Pulmonary artery endothelial cell (primary cell): ENCODE measurements around the gene HHAT. TPM values are rescaled to one million over a fixed set of nuclear protein-coding genes. Genes with fewer than 3 reads are reported as not detected.

Experiments used
- DNase-seq: peaks from one replicate; pipeline ENCODE4 v3.0.0-alpha.2; 2011; ENCODE audit warnings: low read depth, low spot score
- total RNA-seq: library from RNA; depleted of rRNA; stranded (reverse); fragments of >200 nt; gene quantifications from 2 replicates; pipeline ENCODE4 v1.2.3, GENCODE V29; 2014

HHAT gene
- total RNA-seq, 1 donor from 2014 or later: 1.6 TPM

DNA sequence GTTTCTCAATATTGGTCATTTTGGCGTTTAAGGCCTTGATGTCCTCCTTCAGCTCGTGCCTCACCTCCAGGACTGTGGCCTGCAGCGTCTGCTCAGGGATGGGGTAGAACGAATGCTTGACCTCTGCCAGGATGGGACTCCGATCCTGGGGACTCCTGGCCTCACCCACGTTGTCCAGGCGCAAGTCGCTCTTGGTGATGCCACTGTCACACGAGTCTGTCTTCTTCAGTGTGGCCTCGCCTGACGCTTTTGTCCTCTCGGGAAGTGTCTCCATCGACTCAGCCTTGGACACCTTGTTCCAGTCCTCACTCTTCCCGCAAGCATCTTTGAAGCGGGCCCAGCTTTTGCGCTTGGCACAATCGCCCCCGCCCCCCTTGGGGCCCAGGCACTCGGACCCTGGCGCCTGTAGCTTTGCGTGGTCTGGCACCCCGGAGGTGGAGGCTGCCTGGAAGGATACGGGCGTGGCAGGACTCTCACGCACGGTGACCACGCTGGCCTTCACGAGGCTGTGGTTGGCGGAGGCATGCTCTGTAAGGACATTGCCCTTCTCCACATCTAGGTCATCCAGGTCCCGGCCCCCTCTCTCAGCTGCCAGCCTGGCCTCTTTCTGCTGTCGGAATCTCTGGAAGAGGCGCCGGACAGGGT, 354.8 kb downstream of the HHAT start:
- no peak for DNase-seq

DNA sequence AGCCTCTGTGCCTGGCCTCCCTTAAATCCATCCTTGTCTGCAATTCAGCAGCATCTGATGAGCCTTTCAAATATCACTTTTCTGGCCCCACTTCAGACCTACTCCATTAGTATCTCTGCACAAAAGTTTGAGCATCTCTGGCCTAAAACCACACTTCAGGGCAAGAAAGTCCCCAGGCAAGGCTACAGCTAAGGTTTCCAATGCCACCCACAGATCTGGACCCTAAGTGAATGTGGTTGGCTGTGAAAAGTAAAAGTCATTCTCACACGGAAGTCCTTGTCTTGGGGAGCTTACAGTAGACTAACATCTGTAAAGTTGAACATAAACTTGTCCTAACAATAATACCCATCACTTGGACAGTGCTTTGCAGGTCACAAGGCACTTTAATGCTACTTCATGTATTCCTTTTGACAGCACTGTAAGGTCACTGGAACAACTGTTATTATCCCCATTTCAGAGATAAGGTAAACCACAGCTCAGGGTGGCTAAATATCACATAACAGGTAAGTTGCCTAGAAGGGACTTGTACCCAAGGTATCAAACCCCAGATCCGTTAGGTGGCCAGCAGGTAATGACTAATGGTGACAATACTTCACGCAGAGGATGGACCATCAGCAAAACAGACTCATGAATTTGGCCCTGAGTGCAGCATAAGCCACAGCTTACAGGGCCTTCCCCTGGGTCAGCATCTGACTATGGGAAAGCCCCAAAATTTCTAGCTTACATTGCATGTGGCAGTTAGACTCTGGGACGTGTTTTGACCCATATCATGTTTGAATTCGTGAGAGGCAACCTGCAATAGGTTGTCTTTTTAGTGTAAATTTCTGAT, 356.0 kb downstream of the HHAT start:
- no peak for DNase-seq

DNA sequence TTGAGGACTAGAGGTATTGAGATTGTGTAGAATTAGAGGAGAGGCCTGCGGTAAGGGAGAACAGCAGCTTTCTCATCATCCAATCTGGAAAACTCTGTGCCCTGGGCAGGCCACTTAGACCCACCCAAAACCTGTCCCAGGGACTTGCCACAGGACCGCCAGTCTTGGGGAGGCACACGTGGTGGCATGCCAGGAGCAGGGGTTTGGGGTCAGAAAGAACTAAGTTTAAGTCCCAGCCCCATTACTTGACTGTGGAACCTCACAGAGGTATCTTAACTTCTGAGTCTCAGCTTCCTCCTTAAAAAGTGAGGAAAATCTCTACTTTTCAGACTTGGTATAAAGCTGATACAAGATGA, 356.6 kb downstream of the HHAT start:
- no peak for DNase-seq

DNA sequence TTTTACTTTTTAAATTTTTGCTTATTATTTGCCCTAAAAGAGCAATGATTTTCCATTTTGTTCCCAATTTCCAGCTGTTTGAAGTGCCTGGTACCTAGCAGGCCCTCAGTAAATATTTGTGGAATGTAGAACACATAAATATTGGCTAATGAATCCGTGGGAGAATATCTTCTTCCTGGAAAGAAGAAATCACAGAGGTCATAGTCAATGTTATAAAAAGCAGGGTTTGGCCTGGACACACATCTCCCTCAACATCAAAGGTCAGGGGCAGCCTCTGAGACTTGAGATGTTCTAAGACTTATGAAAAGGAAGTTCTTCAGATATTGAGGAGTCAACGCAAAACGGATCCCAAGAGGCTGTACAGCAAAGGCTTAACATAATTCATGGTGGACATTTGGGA, 358.1 kb downstream of the HHAT start:
- DNase-seq: no peak

DNA sequence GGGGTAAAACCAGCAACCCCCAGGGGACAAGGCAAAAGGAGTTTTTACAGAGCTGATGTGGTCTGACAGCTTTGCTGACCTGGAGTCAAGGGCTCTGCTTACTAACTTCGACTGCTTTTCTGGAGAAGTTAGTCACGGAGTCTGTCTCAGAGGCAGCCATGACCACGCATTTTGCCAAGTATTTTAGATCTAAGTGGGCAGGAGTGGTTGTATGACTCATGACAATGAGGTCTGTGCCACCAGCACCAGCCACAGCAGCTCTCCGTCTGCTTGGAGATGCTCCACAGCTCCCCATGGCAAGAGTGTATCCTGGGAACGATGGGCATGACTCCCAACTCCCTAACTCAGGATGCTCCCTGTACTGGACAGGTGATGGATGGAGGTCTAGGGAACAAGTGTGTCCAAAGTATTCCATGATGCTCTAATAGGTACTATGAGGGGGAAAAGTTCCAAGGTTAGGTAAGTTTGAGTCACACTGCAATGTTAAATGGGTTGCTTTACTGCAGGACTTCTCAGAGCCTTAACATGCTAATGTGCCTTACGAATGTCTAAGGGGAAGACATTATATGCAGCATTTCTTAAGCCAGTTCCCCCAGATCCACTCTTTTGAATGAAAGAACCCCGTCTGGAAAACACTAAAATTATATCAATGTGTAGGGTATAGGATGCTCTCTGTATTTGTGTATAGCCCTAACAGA, 359.0 kb downstream of the HHAT start:
- no peak for DNase-seq

DNA sequence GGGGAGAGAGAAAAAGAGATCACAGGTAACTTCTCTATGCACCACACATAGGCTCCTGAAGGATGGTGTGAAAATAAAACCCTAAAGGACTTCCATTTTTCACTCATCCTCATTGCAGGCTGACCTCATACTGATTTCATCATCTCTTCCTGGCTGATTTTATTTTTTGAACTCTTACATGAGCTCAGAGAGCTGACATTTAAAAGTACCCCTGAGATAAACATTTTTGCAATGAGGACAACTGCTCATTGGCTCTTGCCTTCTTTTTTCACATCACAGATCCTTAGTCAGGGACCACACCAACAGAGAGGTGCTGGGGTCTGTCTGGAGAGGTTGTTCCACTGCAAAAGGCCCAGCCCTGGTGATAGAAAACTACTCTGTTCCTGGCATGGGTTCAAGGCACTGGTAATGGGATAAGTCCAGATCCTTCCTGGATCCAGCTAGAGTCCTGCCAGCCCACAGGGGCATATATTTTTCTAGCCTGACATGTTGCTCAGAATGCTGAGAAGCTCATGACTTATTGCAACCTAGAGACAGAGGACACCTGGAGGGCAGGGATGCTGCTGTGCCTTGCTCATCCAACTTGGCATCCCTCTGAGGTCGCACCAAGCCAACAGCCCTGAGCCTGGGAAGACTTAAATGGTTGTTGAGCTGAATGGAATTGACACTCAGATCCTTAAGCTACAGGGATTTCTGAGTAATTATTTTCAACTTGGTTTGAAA, 360.0 kb downstream of the HHAT start:
- no peak for DNase-seq

DNA sequence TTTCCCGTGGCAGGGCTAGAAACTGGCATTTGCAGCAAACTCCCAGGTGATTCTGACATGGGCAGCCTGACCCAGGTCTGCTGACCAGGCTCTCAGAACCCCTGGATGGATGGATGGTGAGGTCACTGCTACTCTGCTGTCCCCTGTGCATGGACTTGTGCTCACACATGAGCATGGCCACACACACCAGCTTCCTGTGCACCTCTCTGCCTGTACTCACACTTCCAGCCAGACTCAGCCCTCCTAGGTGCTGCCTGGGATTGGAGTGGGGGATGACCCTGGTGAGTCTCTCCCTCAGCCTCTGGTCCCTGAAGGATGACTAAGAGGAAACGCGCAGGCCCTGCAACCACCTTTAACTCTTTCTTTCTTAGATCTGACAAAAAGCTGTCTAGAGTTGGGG, 361.1 kb downstream of the HHAT start:
- DNase-seq: no peak

DNA sequence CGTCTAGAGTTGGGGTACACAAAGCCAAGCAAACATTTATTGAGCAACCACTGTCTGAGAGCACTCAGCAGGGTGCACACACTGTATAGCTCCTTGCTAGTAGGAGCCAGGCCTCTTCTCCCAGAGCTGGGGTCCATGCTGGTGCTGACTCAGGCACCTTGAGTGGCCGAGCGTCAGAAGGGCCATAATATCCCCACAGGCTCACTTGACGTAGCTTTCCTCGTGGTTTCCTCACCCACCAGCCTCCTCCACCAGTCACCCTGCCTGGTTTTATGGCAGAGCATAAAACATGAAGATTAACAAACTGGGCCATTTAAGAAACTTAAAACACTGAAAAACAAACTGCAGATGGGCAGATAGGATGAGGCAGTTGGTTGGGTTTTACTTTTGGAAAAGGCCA, 361.5 kb downstream of the HHAT start:
- no peak for DNase-seq

DNA sequence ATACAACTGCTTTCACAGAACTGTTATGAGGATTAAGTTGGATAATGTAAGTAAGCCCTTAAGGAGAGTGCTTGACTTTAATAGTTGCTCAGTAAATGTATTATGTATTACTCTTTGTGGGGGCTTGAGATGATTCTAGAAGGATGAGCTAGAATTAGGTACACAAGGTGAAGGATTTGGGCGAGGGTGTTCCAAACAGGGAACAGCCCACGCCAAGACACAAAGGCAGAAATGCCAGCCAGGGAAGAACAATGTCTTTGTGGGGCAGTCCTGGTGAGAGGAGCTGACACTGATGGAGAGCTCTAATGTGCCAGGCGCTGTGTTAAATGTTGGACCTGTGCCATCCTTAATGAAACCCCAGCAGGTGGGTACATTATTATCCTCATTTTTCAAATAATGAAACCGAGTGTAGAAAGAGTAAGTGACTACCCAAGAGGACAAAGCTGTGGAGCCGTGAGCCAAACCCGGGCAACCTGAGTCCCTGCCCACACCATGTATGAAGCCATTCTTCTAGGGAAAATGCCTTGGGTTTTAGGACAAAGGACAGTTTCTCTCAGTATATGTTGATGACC, 362.4 kb downstream of the HHAT start:
- DNase-seq: no peak

DNA sequence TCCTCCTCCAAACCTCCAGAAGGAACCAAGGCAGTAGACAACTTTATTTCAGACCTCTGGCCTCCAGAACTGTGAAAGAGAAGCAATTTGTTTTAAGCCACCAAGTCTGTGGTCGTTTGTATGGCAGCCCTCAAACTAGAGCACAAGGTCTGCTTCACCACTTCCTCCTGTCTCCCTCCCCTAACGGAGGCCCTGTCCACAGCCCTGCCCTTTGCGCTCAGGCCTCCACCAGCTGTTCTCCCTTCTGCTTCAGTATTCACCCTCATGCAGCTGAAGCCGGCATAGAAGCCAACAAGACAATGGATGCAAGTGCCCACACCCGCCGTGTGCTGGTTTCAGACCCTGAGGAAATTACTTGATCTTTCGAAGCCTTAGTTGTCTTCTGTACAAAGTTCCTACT, 364.1 kb downstream of the HHAT start:
- no peak for DNase-seq

DNA sequence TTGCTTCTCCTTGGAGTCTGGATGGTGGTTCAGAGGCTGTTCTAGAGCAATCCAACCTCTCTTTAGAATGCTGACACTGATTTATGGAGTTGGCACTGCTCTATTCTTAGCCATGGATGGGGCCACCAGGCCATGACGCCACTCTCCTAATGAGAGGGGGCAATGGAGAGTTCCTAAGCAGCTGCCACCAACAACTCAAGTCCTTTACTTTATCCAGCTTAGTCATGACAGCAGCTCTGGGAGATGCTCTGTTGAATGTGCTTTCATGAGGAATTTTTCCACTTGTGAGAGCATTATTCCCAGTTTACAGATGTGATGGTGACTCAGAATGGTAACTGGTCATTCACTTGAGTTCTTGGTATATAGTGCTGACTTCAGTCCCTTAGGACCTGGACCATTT, 366.3 kb downstream of the HHAT start:
- no peak for DNase-seq

DNA sequence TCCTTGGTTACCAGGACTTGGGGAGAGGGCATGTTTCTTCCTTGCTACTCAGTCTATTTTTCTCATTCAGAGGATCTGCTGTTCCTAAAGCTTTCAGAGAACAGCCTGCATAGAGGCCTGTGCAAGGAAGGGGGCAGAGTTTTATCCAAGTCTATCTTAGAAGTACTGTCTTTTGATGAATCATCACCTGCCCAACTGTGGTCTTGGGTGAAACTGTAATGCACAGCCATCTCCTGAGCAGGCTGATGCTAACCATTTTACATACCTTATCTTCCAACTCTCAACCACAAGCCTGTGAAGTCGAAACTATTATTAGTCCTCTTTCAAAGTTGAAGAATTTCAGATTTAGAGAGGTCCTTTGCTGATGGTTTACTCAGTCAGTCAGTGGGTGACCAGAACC, 368.0 kb downstream of the HHAT start:
- no peak for DNase-seq

DNA sequence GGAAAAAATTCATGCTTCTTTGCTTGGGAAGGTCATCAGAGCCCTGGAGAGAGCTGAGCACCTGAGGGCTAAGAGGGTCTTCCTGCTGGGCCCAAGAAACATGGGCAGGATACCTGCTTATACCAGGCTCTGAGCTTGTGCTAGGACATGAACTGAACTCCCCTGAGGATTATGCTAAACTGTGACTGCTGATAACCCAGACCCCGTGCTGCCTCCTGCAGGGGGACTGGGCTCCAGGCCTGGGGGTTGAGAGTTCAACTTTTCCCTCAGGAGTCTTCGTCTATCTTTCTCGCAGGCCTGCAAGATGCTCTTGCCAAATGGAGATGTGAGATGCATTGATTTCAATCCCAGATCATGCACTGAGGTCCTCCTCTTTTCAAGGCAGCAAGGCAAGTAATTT, 368.5 kb downstream of the HHAT start:
- no peak for DNase-seq

DNA sequence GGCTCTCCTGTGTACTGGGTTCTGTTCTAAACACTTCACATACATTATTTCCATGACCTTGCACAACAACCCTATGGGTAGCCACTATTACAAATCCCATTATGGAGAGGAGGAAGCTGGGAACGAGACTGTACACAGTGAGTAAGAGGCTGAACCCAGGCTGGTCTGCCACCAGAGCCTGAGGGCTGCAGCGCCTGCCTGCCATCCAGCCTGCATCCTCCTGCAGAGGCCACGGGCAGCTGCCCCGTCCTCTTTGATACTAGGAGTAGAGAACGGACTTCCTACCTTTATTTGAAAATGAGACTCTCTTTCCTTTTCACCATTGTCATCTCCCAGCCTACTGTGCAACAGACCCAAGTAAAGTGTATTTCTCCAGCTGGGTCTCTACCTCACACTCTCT, 370.0 kb downstream of the HHAT start:
- DNase-seq: no peak

DNA sequence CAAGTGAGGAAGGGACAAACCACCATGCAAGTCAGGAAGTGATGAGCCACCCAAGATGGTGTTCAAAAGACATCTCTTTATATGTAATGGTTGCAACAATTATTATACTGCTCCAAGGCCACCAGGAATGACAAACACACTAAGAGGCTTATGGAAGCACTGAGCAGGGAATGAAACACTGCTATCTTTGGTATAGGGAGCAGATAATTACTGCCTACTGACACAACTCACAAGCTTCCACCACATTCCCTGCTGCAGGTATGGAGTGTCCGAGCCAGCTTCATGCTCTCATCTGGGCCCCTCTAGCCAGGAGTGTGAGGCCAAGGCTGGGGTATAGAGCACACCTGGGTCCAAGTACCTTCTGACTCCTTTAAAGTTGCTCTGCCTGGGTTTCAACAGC, 371.4 kb downstream of the HHAT start:
- no peak for DNase-seq

DNA sequence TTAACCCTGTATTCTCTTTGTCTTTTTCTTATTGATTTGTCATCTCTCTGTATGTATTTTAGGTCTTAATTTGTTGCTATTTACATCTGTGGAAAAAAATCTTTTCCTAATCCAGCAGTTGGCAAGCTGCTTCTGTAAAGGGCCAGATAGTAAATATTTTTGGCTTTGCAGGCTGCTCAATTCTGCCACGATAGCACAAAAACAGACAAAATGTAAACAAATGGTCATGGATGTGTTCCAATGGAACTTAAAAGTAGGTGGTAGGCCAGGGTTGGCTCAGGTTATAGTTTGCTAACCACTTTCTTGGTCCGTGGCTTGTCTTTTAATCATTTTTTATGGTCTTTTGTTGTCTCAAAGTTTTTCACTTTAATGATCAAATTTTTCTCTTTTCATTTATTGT, 371.8 kb downstream of the HHAT start:
- DNase-seq: no peak

DNA sequence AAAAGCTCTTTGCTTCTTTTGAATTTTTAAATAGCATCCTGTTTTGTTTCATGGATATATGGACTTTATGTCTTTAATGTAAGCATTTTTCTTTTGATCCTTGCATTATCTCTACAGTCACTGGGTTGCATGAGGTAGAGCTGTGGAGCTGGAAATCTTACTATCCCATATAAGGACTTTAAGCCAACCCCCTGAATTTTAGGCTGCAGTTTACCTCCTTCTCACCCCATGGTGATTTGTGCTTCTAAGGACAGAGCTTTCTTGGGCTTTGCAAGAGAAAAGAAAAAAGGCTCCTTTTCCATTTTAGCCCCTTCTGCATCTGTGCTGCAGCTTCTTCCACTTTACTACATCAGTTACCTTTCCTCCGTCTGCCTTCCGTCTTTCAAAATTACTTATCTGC, 373.8 kb downstream of the HHAT start:
- no peak for DNase-seq

DNA sequence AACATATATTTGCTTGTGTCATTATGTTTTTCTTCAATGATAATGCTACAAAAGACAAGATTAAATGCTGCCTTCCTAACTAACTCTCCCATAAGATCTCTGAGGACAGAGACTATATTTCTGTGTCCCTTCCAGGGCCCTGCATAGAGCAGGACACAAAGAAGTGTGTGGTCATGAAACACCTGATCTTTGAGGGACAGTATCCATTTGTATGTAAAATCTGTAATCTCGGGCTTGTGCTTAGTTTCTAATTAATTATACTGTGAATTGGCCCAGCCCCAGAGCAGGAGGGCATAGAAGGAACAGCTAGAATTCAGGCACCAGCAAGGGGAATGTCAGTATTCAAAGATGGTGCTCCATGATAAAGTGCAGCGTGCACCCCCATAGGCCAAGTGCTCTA, 374.9 kb downstream of the HHAT start:
- no peak for DNase-seq

DNA sequence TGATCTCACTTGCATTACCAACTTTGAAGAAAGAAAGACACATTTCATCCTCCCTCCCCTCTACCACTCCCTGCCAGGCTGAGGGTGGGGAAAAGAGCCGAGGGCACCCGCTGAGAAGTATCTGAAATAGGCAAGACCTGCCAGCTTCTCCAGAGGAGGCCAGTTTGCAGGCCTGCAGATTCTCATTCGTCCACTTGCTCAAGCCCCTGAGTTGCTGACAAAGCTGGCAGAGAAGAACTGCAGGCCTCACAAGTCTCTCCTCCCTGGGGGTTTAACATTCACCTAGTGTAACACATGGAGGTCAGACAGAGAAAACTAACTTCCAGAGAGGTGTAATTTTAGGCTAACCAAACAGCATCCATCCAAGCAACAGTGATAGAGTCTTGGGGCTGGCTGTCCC, 376.4 kb downstream of the HHAT start:
- no peak for DNase-seq

DNA sequence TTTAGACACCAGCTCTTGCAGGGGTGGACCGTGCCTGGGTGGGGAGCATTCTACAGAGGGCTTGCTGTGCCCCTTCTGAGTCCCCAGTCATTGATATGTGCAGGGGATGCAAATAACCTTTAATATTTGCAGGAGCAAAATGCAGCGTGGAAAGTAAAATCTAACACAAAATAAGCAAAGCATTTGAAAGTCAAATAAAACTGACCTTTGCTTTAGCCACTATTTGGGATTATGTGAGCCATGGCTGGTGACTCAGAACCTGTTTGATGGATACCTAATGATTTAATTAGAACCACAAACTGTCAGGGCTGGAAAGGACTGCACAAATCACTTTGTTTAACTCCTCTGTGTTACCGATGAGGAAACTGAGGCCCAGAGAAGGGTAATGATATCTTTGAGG, 377.5 kb downstream of the HHAT start:
- DNase-seq: no peak

DNA sequence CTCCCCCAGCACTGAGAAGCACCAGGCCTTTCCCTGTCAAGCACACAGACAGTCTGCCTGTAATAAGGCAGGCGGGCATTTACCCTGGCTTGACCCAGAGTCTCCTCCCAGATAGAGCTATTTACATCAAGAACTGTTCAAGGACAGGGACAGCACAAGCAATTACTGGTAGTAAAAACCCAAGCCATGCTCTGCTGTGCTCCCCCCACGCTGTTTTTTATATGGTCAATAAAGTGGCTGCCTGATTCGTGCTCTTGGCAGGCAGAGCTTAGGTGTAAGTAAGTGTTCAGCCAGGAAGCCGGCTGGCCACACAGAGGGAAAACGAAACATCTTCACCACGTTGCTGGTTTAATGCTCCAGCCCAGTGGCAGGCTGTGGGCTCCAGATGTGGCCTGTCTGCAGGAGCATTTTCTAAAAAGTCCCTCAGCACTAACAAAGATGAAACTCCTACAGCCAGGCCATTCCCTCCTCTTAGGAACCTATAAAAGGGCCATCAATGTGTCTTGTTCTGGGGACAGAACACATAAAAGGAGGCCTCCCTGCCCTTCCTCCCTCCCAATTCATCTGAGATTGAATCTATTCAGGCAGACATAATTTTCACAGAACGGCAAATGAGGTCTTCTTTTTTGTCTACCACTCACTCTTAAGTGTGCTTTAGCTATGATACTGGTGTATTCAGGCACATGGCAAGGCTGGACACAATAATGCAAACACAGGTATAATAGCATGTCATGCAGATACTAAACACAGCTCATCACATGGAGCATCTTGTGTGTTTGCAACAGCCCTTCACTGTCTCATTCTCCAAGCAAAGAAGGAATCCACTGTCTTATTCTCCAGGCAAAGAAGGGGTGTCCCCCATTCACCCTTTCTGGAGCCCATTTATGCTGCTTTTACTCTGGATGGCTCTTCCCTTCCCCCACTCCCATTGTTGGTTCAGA, 378.9 kb downstream of the HHAT start:
- DNase-seq: no peak
